GM12878 (cell line): ENCODE data around the gene VTI1A.

Experiments
- EP300 ChIP-seq, 2 experiments: fragments of 150-350 bp in 1 of 2; IDR thresholded peaks; 2 replicates each; pipeline ENCODE4 v1.6.1; 2011 to 2012; ENCODE audit warnings: low read depth in 2 of 2, low read length in 2 of 2, borderline replicate concordance in 1 of 2, improper control_type of control experiment in 1 of 2, inconsistent platforms in 1 of 2; ENCODE audit not compliant: control insufficient read depth in 1 of 2
- EZH2 ChIP-seq: IDR thresholded peaks from 2 replicates; pipeline ENCODE4 v1.6.1; 2012; ENCODE audit warnings: low read depth, mild to moderate bottlenecking, control low read depth, inconsistent platforms, low read length, borderline replicate concordance; ENCODE audit not compliant: control insufficient read depth
- HCFC1 ChIP-seq: fragments of 150-350 bp; IDR thresholded peaks from 2 replicates; pipeline ENCODE4 v1.6.1; 2014; ENCODE audit warnings: low read length
- JUND ChIP-seq: IDR thresholded peaks from 2 replicates; pipeline ENCODE4 v1.6.1; 2012; ENCODE audit warnings: low read depth, mild to moderate bottlenecking, low read length, improper control_type of control experiment, moderate library complexity
- MXI1 ChIP-seq: fragments of 150-350 bp; IDR thresholded peaks from 2 replicates; pipeline ENCODE4 v1.6.1; 2011; ENCODE audit warnings: low read depth, mild to moderate bottlenecking, inconsistent platforms, low read length, improper control_type of control experiment
- NFYB ChIP-seq: IDR thresholded peaks from 2 replicates; pipeline ENCODE4 v1.6.1; 2011; ENCODE audit warnings: low read depth, mild to moderate bottlenecking, low read length, improper control_type of control experiment, moderate library complexity; ENCODE audit not compliant: insufficient read depth
- SUZ12 ChIP-seq: fragments of 200-600 bp; sonication (generic); IDR thresholded peaks from one replicate; pipeline ENCODE4 v1.6.1; 2018; ENCODE audit warnings: antibody characterized with exemption, mild to moderate bottlenecking; ENCODE audit not compliant: unreplicated experiment
- TAF1 ChIP-seq: IDR thresholded peaks from 2 replicates; pipeline ENCODE4 v1.6.1; 2011; ENCODE audit warnings: mild to moderate bottlenecking, low read depth, low read length, borderline replicate concordance
- TCF12 ChIP-seq: IDR thresholded peaks from 2 replicates; pipeline ENCODE4 v1.6.1; 2011; ENCODE audit warnings: low read depth, mild to moderate bottlenecking, low read length
- ZNF622 ChIP-seq: fragments of 450-650 bp; IDR thresholded peaks from 2 replicates; pipeline ENCODE4 v1.6.1; 2017; ENCODE audit warnings: mild to moderate bottlenecking, inconsistent platforms
- TF ChIP-seq, protein P1 (sequence below), 3 experiments: IDR thresholded peaks in 2 of 3; conservative IDR thresholded peaks in 1 of 3; 2 replicates each; pipeline ENCODE4 v1.5.1; 2011; ENCODE audit warnings: low read depth in 3 of 3, low read length in 3 of 3, mild to moderate bottlenecking in 3 of 3, control low read depth in 2 of 3, moderate library complexity in 2 of 3, inconsistent platforms in 1 of 3, mixed read lengths in 1 of 3; ENCODE audit not compliant: control insufficient read depth in 2 of 3, insufficient read depth in 1 of 3; ENCODE audit errors: extremely low read depth in 1 of 3
- TF ChIP-seq, protein P2 (sequence below): IDR thresholded peaks from 2 replicates; pipeline ENCODE4 v1.6.1; 2012; ENCODE audit warnings: low read length, inconsistent platforms

DNA sequence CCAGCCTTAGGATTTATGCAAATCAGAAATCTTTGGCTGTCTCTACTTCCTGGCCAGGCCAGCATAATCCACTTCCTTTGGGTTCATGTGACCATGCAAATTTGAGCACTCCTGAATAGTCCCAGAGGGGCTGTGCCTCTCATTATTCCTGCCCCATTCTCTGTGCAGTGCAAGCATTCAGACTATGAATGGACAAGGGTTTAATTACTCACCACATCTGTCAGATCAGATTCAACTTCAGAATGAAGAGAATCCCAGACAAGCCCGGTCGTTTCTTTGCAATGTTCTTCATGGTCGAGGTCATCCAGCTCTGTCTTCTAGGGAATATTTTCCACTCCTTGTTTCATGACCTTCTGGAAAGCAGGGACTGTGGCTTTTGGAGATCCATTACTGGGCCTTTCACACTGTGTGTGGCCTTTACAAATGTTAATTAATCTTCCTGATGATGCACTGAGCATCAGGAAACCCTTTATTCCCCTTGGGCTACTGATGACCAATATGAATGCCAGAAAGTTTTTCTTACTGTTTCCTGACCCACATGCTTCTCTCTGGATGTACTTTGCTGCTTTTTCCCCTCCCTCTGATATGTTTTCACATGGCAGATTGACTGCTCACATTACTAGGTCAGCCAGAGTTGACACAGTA lies 285.4 kb downstream of the VTI1A start:
- TF ChIP-seq JUND (no peak), ZNF622 (no peak), MXI1 (no peak), HCFC1 (no peak), TAF1 (no peak), SUZ12 (no peak), TCF12 (no peak), EZH2 (no peak), NFYB (no peak), EP300 (IDR thresholded peaks at IDR 0.05; ENCODE audit: borderline replicate concordance in 1 of 2, control insufficient read depth in 1 of 2, low read depth in 2 of 2, low read length in 2 of 2) (no peak)
- TF ChIP-seq, protein P1, sequence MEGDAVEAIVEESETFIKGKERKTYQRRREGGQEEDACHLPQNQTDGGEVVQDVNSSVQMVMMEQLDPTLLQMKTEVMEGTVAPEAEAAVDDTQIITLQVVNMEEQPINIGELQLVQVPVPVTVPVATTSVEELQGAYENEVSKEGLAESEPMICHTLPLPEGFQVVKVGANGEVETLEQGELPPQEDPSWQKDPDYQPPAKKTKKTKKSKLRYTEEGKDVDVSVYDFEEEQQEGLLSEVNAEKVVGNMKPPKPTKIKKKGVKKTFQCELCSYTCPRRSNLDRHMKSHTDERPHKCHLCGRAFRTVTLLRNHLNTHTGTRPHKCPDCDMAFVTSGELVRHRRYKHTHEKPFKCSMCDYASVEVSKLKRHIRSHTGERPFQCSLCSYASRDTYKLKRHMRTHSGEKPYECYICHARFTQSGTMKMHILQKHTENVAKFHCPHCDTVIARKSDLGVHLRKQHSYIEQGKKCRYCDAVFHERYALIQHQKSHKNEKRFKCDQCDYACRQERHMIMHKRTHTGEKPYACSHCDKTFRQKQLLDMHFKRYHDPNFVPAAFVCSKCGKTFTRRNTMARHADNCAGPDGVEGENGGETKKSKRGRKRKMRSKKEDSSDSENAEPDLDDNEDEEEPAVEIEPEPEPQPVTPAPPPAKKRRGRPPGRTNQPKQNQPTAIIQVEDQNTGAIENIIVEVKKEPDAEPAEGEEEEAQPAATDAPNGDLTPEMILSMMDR (IDR thresholded peaks at IDR 0.05 in 2 of 3, conservative IDR thresholded peaks at IDR 0.05 in 1 of 3; ENCODE audit: control insufficient read depth in 2 of 3, extremely low read depth in 1 of 3, insufficient read depth in 1 of 3, low read depth in 3 of 3, low read length in 3 of 3): no peak
- TF ChIP-seq, protein P2, sequence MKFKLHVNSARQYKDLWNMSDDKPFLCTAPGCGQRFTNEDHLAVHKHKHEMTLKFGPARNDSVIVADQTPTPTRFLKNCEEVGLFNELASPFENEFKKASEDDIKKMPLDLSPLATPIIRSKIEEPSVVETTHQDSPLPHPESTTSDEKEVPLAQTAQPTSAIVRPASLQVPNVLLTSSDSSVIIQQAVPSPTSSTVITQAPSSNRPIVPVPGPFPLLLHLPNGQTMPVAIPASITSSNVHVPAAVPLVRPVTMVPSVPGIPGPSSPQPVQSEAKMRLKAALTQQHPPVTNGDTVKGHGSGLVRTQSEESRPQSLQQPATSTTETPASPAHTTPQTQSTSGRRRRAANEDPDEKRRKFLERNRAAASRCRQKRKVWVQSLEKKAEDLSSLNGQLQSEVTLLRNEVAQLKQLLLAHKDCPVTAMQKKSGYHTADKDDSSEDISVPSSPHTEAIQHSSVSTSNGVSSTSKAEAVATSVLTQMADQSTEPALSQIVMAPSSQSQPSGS: no peak
